GM21360 (cell line): ENCODE data around the gene LAMA3.
A peak's percentile ranks its signal among the peaks of the same experiment; 100 is the strongest.

Experiments
- ATAC-seq: cut with Tn5 transposase; IDR thresholded peaks from one replicate; pipeline ENCODE4 v1.9.1; 2021; ENCODE audit warnings: mild to moderate bottlenecking, moderate library complexity; ENCODE audit not compliant: unreplicated experiment

The LAMA3 gene

DNA sequence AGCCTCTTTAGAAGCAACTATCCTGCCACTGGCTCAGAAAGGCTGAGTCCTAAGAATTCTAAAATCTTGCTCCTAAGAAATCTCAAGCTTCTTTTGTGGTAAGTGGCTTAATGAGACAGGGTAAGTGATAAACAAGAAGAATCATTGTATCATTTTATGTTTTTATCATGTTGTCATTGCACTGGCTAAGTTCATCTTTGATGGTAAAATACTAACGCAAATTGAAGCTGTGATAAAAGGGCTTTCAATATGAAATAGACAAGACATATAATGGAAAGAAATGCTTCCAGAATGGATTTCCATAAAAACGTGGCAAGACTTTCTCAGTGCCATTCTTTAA lies 303.7 kb downstream of the LAMA3 start:
- no peak for ATAC-seq

DNA sequence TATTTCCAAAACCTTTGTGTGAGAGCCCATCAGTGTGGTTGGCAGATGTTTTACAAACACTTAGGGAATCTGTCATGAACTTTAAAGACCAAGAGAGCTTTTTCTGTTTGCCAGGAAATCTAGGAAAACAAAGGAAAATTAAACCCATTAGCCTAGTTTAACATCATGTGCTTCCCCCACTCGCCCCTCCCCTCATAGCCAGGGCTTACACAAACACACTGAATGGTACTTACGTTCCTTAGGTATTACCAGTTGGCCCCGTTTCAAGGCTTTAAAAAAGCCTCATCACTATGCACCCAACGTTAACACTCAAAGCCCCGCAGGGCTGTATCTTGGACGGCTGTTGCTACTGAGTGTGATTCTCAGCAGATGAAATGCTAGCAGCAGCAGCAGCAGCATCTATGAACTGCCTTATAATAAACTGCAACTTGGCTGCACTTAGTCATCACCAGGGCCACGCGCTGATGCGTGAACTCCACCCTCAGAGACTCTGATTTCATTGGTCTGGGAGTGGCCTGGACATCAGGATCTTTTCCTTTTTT lies 305.2 kb downstream of the LAMA3 start:
- ATAC-seq = peak; percentile 39

GRCh38 chr18:23995180-23995579 lies 305.9 kb downstream of the LAMA3 start:
- peak; percentile 17 for ATAC-seq

GRCh38 chr18:23998018-23998417 lies 308.8 kb downstream of the LAMA3 start:
- no peak for ATAC-seq

GRCh38 chr18:23998820-23999219 lies 309.6 kb downstream of the LAMA3 start:
- no peak for ATAC-seq

GRCh38 chr18:24000613-24001490 lies 311.6 kb downstream of the LAMA3 start:
- no peak for ATAC-seq

DNA sequence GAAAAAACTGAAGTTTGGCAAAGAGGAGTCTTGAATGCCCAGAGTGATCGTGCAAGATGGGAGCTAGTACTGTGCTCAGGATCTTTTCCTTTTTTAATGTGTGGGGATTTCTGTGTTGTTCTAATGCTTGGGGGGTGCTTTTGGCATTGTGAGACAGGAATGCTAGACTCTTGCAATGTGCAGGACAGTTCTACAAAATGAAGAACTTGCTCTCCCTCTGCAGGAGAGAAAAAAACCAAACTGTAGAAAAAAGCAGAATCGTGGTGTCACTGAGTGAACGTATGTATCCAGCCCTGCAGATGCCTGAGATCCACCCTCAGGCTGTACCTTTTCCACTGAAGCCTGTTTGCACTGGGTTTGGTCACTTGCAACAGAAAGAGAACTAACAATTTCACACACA lies 313.2 kb downstream of the LAMA3 start:
- ATAC-seq = no peak

DNA sequence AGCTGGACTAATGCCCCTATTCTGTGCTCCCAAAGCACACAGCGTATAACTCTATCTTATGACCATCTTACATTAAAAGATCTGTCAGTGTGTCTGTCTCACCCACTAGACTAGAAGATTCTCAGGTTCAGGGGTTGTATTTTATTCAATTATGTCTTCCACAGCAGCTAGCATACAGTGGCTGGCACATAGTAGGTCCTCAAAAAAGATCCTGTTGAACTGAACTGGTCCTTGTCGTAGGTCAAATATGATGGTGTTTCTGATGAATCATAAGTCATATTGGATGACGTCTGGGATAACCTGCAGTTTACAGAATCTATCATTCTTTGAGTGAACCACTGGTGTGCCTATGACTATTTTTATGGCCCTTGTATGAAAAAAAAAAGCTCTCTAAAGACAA lies 314.0 kb downstream of the LAMA3 start:
- no peak for ATAC-seq

- no peak for ATAC-seq
These were observed 314.8 kb downstream of the LAMA3 start for GRCh38 chr18:24003903-24004640.
